Measurements from ENCODE around the gene ERICH4.

Gene ERICH4

DNA sequence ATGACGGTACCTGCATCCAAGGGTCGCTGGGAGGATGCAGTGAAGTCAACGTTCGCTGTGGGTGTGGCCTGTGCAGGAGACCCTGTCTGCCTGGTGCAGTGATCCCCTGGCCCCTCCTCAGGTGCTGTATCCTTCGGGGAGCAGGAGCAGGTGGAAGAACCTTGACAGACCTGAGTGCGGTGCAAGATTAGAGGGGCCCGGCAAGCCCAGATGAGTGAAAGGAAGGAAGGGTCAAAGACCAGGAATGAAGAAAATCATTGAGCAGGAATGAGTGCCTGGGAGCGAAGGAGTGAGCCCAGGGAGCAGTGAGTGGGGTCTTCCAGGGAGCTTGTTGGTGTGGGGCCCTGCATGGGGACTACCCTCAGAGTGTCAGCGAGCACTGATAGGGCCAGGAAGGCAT, 28.5 kb upstream of the ERICH4 start:
- no peak for DNase-seq (ENCODE audit: low read depth in 1 of 2, low spot score in 1 of 2)

DNA sequence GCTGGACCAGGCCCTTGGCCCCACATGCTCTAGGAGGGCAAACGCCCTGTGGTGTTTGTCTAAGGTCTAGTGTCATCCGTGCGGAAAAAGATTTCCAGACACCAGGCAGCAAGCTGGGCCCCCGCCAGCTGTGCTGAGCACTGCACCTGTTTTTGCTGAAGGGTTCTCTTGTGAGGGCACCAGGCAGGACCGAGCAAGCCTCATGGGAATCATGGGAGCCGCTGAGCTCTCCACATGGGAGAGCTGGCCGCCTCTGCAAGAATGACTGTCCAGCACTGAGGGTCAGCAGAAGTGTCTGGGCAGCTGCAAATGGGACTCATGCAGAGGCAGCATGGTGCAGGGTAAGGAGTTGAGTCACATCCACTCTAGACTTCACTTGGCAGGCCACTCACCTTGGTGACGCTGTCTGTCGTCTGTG, 27.8 kb upstream of the ERICH4 start:
- no peak for DNase-seq (ENCODE audit: low read depth in 1 of 2, low spot score in 1 of 2)

DNA sequence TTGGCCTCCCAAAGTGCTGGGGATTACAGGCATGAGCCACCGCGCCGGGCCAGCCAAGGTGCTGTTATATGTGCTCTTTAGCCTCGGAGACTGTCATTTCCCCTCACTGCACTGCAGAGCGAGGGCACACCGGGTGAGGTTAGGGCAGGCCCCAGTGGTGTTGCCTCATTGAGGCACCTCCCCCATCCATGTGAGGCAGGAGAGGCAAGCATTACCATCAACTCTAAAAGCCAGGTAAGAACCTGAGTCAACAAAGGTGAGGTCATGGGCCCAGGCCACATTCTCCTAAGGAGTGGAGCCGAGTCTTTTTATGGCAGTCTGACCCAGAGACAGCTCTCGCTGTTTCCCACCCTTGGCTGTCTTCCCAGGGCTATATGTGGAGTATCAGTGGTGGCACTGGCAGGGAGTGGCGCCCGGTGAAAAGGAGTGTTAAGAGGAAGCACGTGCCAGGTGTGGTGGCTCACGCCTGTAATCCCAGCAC, 26.7 kb upstream of the ERICH4 start:
- no peak for DNase-seq (ENCODE audit: low read depth in 1 of 2, low spot score in 1 of 2)

DNA sequence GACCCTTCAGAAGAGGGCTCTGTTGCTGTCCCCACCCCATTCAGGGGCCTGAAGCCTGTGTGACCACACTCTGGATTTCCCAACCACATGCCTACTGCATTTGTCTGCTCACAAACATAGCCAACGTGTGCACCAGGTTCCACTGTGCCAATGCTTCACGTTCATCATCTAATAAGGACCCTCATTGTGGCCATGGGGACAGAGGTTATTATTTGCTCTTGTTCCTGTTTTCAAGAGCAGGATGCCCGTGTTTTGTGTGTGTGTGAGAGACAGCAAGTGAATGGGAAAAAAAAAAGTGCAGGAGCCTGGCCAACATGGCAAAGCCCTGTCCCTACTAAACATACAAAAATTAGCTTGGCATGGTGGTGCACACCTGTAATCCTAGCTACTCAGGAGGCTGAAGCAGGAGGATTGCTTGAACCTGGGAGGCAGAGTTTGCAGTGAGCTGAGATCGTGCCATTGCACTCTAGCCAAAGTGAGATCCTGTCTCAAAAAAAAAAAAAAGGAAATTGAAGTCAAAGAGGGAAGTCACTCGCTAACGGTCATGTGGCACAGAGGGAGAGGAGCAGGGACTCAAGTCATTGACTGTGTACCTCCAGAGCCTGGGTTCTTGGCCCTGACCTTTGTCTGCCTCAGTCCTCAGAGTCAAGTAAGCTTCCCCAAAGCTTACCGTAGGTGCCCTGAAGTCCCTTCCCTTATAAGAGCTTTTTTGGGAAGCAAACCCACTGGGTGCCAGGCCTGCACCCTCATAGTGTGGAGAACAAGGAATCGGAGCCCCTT, 22.7 kb upstream of the ERICH4 start:
- DNase-seq (ENCODE audit: low read depth in 1 of 2, low spot score in 1 of 2) = no peak

DNA sequence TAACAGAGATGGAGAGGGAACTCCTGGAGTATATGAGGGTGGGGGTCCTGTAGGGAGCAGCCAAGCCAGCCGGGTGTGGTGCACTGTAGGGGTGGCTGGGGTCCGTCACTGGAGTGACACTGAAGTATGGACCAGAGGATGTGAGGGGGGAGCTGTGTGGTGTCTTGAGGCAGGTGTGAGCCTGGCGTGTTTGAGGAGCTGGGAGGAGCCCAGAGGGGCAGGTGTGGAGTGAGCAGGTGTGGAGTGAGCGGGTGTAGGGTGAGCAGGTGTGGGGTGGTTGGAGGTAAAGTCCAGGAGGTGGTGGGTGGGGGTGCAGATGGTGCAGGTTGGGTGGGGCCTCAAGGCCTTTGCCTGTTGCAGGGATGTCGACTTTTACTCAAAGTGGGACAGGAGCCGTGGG, 21.6 kb upstream of the ERICH4 start:
- DNase-seq (ENCODE audit: low read depth in 1 of 2, low spot score in 1 of 2) = no peak

DNA sequence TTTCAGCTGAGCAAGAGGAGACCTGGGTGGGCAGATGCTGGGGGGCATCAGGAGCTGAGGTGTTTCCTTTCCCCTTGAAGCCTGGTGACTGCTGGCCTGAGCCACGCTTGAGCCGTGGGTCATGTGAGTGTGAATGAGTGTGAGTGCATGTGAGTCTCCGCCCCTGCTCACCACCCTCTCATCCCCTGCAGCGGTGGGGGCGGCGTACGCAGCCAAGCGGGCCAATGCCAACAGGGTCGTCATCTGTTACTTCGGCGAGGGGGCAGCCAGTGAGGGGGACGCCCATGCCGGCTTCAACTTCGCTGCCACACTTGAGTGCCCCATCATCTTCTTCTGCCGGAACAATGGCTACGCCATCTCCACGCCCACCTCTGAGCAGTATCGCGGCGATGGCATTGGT, 21.0 kb upstream of the ERICH4 start:
- no peak for DNase-seq (ENCODE audit: low read depth in 1 of 2, low spot score in 1 of 2)

DNA sequence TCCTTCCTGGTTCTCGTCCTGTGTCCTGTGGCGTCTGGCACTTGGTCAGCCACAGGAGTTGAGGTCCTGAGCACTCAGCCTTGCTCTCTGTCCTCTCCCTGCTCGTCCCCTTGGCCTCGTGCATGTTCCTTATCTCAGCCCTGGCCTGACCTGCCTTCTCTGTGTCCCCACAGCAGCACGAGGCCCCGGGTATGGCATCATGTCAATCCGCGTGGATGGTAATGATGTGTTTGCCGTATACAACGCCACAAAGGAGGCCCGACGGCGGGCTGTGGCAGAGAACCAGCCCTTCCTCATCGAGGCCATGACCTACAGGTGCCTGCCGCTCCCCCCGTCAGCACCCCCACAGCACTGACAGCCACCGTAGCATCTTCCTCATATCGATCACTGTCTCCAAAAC, 20.5 kb upstream of the ERICH4 start:
- DNase-seq (ENCODE audit: low read depth in 1 of 2, low spot score in 1 of 2) = no peak

DNA sequence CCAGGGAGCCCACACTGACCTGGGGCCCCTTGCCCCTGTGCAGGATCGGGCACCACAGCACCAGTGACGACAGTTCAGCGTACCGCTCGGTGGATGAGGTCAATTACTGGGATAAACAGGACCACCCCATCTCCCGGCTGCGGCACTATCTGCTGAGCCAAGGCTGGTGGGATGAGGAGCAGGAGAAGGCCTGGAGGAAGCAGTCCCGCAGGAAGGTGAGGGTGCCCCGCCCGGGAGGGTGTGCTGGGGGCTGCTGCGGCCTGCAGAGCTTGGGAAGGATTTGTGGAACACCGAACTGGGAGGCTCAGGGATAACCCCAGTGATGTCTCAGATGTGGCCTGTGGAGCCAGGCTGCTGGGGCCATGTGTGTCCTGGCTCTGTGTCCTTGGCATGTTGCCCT, 20.0 kb upstream of the ERICH4 start:
- no peak for DNase-seq (ENCODE audit: low read depth in 1 of 2, low spot score in 1 of 2)

DNA sequence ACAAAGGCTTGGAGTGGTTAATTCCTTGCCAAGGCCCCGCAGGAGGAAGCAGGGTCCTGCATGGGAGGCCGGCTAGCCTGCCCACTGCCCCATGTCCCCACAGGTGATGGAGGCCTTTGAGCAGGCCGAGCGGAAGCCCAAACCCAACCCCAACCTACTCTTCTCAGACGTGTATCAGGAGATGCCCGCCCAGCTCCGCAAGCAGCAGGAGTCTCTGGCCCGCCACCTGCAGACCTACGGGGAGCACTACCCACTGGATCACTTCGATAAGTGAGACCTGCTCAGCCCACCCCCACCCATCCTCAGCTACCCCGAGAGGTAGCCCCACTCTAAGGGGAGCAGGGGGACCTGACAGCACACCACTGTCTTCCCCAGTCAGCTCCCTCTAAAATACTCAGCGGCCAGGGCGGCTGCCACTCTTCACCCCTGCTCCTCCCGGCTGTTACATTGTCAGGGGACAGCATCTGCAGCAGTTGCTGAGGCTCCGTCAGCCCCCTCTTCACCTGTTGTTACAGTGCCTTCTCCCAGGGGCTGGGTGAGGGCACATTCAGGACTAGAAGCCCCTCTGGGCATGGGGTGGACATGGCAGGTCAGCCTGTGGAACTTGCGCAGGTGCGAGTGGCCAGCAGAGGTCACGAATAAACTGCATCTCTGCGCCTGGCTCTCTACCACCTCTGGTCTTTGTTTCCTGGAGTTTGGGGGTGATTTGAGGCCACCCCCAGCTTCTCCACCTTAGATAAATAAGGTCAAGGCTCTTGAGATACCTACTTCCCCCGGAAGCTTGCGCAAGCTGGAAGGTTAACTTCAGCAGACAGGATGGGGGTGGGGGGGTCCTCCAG, 18.4 kb upstream of the ERICH4 start:
- no peak for DNase-seq (ENCODE audit: low read depth in 1 of 2, low spot score in 1 of 2)

DNA sequence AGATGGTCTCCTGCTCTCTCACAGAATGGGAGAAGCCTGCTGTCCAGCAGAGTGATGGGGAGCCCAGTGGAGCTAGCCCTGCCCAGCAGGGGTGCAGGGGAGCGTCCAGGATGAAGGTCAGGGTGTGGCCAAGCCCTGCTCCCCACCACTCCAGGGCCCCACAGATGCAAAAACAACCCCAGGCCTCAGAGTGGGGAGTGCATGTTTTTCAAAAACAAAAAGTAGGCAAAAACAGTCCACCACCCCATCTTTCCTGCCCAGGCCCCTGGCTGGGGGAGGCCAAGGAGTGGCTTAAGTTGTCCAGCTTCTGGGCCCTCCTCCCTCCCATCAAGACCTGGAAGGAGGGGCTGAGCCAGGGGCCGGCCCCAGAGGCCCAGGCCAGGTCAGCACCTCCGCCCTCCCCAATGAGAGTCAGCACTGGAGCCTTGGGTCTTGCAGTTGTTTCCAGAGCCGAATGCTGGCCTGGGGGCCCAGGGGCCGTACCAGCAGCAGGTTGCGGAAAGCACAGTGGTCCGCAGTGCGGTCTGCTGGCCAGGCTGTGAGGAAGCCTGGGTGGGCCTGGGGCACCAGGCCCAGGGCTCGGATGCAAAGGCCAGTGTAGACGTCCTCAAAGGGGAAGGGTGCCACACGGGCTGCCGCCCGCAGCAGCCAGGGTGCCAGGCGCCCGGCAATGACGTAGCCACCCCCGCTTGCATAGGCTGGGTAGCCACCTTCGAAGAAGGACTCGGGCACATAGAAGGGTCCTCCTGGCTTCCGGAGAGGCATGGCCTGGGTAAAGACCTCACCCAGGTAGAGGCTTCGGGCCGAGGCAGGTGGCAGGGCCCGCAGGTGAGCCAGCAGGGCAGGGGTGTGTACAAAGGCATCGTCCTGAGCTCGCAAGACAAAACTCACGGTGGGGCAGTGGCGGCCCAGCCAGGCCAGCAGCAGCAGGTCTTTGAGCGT, 17.5 kb upstream of the ERICH4 start:
- DNase-seq (ENCODE audit: low read depth in 1 of 2, low spot score in 1 of 2) = no peak

DNA sequence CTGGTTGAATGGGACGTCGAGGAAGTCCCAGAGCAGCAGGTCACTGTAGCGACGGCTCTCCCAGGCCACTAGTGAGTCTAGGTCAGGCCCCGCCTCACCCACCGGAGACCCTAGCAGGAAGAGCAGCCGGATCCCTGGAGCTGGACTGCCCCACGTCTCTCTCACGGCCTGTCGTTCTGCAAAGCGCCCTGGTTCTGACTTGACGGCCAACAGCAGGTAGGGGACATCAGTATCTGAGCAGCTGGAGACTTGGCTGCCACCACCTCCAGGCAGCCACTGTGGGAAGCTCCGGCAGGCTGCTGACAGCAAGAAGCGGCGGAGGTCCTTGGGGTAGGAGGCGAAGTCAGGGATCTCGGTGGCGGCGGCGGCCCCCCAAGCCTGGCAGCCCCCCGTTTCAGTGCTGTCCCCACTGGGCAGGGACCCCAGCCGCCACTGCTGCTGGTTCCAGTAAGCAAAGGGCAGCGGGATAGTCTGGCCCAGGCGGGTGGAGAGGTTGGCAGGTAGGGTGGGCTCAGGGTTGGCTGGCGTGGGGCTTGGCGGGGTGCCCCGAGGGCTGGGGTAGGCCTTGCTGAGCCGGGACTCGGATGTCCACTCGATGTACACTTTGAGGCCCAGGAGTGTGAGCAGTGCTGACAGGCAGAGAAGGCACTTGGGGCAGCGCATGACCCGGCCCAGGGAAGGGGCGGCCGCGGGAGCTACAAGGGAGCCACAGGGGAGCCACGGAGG, 16.7 kb upstream of the ERICH4 start:
- DNase-seq (ENCODE audit: low read depth in 1 of 2, low spot score in 1 of 2) = no peak

DNA sequence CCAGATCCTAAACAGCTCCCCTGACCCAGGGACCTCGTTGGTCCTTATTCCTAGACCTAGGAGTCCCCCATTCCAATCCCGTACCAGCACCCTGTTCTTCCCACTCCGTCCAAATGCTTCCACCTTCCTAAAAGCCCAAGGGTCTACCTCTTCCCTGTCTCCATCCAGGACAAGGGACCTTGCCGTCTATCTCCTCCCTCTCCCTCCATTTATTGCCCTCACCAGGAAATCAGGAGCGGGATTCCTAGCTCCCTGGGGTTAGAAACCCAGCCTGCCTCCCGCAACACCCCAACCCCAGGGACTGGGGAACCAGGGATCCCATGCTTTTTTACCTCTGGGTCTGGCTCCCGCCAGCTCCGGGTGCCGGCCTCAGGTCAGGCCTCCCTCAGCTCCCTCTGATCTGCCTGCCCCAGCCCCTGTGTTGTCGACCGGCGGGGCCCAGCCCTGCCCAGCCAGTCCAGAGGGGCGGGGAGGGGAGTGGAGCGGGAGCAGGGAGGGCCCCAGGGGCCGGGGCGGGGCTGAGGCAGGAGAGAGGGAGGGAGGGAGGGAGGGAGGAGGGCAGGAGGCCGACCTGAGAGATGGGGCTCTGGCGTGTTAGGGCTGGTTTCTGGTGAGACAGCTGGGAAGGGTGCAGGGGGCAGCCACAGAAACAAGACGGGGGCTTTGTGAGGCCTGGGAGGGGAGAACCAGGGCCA, 15.9 kb upstream of the ERICH4 start, which contains the start of gene B3GNT8:
Gene B3GNT8, minus strand, starts transcription at position 423 of the 695 bp plus-strand sequence. CDS start 596 bp downstream, outside the sequence.
- DNase-seq (ENCODE audit: low read depth in 1 of 2, low spot score in 1 of 2) = peak in 1 of 2 donors; percentile 21

DNA sequence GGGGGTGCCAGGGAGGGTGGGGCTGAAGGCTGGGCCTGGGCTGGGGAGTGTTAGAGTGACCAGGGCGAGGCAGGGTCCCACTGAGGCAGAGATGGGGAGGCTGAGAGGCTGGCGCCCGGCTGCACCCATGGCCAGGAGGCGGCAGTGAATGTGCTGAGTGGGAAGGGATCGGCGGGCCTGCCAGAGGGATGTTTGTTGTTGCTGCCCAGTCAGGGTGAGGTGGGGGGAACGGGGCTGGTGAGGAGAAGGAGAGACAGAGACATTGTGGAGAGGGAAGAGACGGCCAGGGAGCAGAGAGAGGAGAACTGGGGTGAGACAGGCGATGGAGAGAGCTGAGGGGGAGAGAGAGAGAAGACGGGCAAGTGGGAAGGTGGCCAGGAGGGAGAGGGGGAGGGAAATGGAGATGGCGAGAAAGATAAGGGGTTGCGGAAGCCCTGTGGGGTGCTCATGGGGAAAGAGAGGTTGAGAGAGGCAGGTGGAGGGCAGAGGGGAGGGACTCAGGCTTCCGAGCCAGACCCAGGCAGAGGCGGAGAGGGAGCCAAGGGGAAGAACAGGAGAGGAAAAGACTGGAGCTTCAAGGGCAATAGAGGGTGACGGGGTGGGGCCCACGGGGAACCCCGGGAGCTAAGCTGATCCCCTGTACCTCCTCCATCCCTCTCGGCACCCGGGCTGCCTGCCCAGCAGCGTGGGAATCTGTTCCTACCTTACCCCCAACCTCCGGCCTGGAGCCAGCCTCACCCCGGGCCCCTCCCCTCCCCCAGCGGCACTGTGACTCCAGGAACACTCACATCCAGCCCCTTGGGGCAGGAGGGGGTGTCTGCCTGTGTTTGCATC, 15.1 kb upstream of the ERICH4 start:
- no peak for DNase-seq (ENCODE audit: low read depth in 1 of 2, low spot score in 1 of 2)

DNA sequence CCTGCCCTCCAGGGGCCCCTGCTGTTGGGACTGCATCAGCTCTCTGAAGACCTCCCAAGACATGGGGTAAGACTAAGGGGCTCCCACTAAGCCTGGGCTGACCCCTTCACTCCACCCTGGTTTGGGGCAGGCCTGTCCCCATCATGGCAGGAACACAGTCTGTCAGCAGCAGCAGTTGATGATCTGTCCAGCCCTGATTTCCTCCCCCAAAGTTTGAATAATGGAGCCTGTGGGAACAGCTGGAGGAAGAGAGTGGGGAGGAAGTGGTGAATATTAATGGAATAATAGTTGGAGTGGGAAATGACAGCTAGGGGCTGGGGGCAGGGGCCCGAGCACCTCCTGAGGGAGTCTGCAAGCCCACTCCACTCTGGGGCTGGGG, 14.5 kb upstream of the ERICH4 start:
- DNase-seq (ENCODE audit: low read depth in 1 of 2, low spot score in 1 of 2) = no peak

DNA sequence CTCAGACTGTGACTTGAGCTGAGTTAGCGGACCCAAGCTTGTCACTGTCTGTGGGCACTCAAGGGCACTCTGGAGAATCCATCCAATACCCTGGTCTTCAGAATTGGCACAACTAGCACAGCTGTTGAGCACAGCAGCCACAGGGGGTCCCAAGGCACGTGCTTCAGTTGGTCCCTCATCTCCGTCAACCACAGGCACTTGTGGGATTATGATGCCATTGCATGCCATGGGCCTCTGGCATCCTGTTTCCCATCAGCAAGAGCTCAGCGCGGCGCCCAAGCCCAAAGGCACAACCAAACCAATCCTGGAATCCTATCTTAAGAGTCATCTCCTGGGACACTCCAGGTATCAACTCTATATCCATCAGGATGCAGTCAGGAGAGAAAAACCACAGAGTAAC, 12.0 kb upstream of the ERICH4 start:
- DNase-seq (ENCODE audit: low read depth in 1 of 2, low spot score in 1 of 2) = no peak

DNA sequence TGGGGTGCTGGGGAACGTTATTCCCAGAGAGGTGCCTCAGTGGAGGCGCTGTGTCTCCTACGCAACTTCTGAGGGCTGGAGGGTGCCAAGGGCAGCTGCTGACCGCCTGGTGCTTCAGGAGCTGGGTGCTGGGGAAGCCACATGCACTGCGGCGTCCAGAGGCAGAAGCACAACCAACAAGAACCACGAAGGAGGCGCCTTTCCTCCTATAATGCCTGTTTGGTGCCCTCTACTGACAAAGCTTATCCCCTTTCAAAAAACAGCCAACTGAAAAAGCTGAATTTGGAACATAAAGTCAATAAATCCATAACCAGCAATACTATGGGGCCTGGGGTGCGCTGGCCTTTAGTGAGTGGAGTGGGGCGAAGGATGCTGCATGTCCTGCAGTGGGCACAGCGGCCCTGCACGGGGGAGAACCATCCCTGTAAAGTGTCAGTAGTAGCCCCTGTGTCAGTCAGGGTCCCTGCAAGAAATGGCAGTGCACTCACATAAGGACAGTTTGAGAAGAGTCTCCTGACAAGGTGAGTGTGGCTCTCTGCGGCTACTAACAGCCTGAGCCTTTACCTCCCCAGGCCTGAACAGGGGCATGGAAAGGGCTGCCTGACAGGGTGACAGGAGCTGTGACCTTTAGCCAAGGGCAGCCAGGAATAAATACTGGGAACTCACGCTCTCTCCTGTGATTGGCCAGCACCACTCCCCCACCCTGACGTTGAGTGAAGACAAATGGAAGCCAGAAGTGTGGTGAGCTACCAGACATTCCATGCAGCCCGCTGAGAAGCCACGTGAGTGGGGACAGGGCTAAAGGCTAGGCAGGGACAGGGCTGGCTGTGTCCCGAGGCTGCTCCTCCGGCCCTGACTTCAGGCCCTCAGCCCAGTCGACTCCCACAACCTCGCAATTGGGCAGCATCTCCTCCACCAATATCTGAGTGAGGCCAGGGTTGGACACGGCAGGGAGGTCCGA, 11.2 kb upstream of the ERICH4 start:
- DNase-seq (ENCODE audit: low read depth in 1 of 2, low spot score in 1 of 2) = no peak

DNA sequence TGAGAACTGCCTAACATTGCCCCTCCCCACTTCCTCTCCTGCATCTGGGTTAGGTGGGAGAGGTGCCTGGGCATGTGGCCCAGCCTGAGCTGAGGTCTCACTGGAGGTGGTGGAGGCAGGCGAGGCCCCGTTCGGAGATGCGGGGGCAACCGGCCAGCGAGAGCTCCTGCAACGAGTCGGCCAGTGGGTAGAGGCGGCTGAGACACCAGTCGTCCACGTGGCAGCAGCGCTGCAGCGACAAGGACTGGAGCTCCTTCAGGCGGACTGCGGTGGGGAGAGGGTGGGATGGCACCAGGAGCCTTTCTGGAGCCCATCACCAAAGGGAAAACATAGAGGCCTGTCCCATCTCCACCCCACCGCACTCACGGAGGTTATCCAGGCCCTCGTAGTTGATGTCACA, 9.8 kb upstream of the ERICH4 start:
- DNase-seq (ENCODE audit: low read depth in 1 of 2, low spot score in 1 of 2) = no peak

DNA sequence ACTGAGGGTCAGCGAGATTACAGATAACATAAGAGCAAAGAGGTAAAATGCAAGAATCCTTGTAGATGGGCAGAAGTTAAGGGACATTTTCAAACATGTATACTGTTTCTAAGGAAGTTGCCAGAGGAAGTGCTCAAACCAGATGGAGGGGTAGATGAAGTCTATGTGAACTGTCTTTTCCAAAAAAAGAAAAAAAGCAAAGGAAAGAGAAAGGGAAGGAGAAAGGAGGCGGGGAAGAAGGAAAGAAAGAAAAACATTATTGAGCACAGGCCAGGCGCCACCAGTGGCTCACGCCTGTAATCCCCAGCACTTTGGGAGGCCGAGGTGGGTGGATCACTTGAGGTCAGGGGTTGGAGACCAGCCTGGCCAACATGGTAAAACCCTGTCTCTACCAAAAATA, 8.5 kb upstream of the ERICH4 start:
- DNase-seq (ENCODE audit: low read depth in 1 of 2, low spot score in 1 of 2) = no peak
